Spleen (tissue), 7 donors: ENCODE data around the gene DRD3.

Experiments
- CTCF ChIP-seq, 11 experiments: fragments of 200-600 bp in 7 of 11; fragments of 450-650 bp in 4 of 11; sonication (generic) in 4 of 11; IDR thresholded peaks in 8 of 11; conservative IDR thresholded peaks in 3 of 11; 1 replicate in 7 of 11; 2 replicates in 4 of 11; pipeline versions ENCODE4 v1.4.0 to v1.8.0; 2016 to 2021; ENCODE audit warnings: antibody characterized with exemption in 11 of 11, inconsistent platforms in 4 of 11, mild to moderate bottlenecking in 1 of 11
- POLR2A ChIP-seq, 3 donors: fragments of 450-650 bp; IDR thresholded peaks; one replicate each; pipeline ENCODE4 v1.5.1; 2017; ENCODE audit warnings: antibody characterized with exemption in 3 of 3, mild to moderate bottlenecking in 1 of 3
- donor health status: DM: no; HTN: no; CAD: no; lungs with moderate emphysema.
- donor health status: DM: no; HTN: no; CAD: no.
- donor health status: DM: no; HTN: no; CAD: no.

GRCh38 chr3:114086356-114086755, 92.5 kb downstream of the DRD3 start:
- TF ChIP-seq CTCF (IDR thresholded peaks at IDR 0.05 in 8 of 11, conservative IDR thresholded peaks at IDR 0.05 in 3 of 11) (no peak), POLR2A (IDR thresholded peaks at IDR 0.05) (no peak)
